CD14-positive monocyte (primary cell): Measurements from ENCODE around the gene ZNF805. TPM values are rescaled to one million over a fixed set of nuclear protein-coding genes. Genes with fewer than 3 reads are reported as not detected.

Experiments
- DNase-seq, 3 donors: peaks; one replicate each; pipeline ENCODE4 v3.0.0-alpha.2; 2011 to 2022
- H2AFZ ChIP-seq: 2 replicates; pipeline ENCODE4 v1.6.0; 2012; ENCODE audit warnings: mild to moderate bottlenecking, low read depth, low read length, inconsistent platforms; ENCODE audit not compliant: insufficient read depth, poor library complexity, severe bottlenecking
- H3K27ac ChIP-seq, 2 donors: 1 replicate in 1 of 2; 2 replicates in 1 of 2; pipeline ENCODE4 v1.5.1; 2012 to 2013; ENCODE audit warnings: low read length in 2 of 2, control low read depth in 1 of 2, inconsistent platforms in 1 of 2, low read depth in 1 of 2, mild to moderate bottlenecking in 1 of 2
- H3K27me3 ChIP-seq, 2 donors: one replicate each; pipeline versions ENCODE4 v1.6.0 to v1.6.1; 2011 to 2013; ENCODE audit warnings: low read length in 2 of 2; ENCODE audit not compliant: control insufficient read depth in 2 of 2, insufficient read depth in 2 of 2
- H3K36me3 ChIP-seq, 2 donors: replicated peaks in 1 of 2; 1 replicate in 1 of 2; 2 replicates in 1 of 2; pipeline versions ENCODE4 v1.5.1 to v1.6.1; 2012 to 2013; ENCODE audit warnings: low read length in 2 of 2, control low read depth in 1 of 2, inconsistent platforms in 1 of 2, mild to moderate bottlenecking in 1 of 2; ENCODE audit not compliant: insufficient read depth in 2 of 2, control insufficient read depth in 1 of 2
- H3K4me1 ChIP-seq, 2 donors: 1 replicate in 1 of 2; 2 replicates in 1 of 2; pipeline versions ENCODE4 v1.5.1 to v1.6.1; 2012 to 2013; ENCODE audit warnings: low read length in 2 of 2, control low read depth in 1 of 2, inconsistent platforms in 1 of 2, mild to moderate bottlenecking in 1 of 2, moderate library complexity in 1 of 2; ENCODE audit not compliant: insufficient read depth in 2 of 2, control insufficient read depth in 1 of 2
- H3K4me2 ChIP-seq: replicated peaks from 2 replicates; pipeline ENCODE3; 2012; ENCODE audit warnings: low read length, moderate library complexity, mild to moderate bottlenecking; ENCODE audit not compliant: poor library complexity, severe bottlenecking; ENCODE audit errors: extremely low read depth
- H3K4me3 ChIP-seq, 3 experiments: fragments of 200-600 bp in 1 of 3; sonication (generic) in 1 of 3; replicated peaks in 1 of 3; 1 replicate in 2 of 3; 2 replicates in 1 of 3; pipeline ENCODE4 v1.5.1; 2011 to 2013; ENCODE audit warnings: low read length in 3 of 3, mild to moderate bottlenecking in 3 of 3, control low read depth in 2 of 3, low read depth in 2 of 3, inconsistent platforms in 1 of 3, moderate library complexity in 1 of 3
- H3K79me2 ChIP-seq: 2 replicates; pipeline ENCODE4 v1.6.0; 2012; ENCODE audit warnings: mild to moderate bottlenecking, control low read depth, inconsistent platforms, low read length, moderate library complexity; ENCODE audit not compliant: insufficient read depth
- H3K9ac ChIP-seq: 2 replicates; pipeline ENCODE4 v1.6.0; 2017; ENCODE audit warnings: low read length, mild to moderate bottlenecking; ENCODE audit not compliant: insufficient read depth, poor library complexity, severe bottlenecking
- H3K9me3 ChIP-seq, 2 donors: replicated peaks in 1 of 2; 1 replicate in 1 of 2; 2 replicates in 1 of 2; pipeline versions ENCODE4 v1.5.1 to v1.6.1; 2012 to 2013; ENCODE audit warnings: low read length in 2 of 2, control low read depth in 1 of 2; ENCODE audit not compliant: control insufficient read depth in 1 of 2, insufficient read depth in 1 of 2
- H4K20me1 ChIP-seq: 2 replicates; pipeline ENCODE4 v1.6.0; 2012; ENCODE audit warnings: mild to moderate bottlenecking, low read length, control low read depth, moderate library complexity; ENCODE audit not compliant: insufficient read depth
- H3K27ac Mint-ChIP-seq, 7 donors: one replicate each; pipeline ENCODE4 v1.8.0; 2020; ENCODE audit warnings: mild to moderate bottlenecking in 7 of 7, mixed read lengths in 7 of 7, moderate library complexity in 6 of 7, inconsistent platforms in 2 of 7
- H3K27me3 Mint-ChIP-seq, 3 donors: one replicate each; pipeline ENCODE4 v1.8.0; 2021 to 2022; ENCODE audit warnings: low read depth in 3 of 3, mild to moderate bottlenecking in 3 of 3, mixed read lengths in 3 of 3, moderate library complexity in 3 of 3, inconsistent platforms in 1 of 3
- H3K36me3 Mint-ChIP-seq, 2 donors: one replicate each; pipeline ENCODE4 v1.8.0; 2020; ENCODE audit warnings: mixed read lengths in 2 of 2, inconsistent platforms in 1 of 2, mild to moderate bottlenecking in 1 of 2
- H3K4me1 Mint-ChIP-seq: one replicate; pipeline ENCODE4 v1.8.0; 2020; ENCODE audit warnings: mild to moderate bottlenecking, mixed read lengths
- H3K4me3 Mint-ChIP-seq, 2 donors: one replicate each; pipeline ENCODE4 v1.8.0; 2020; ENCODE audit warnings: mild to moderate bottlenecking in 2 of 2, mixed read lengths in 2 of 2, moderate library complexity in 1 of 2
- H3K9me3 Mint-ChIP-seq, 7 donors: one replicate each; pipeline ENCODE4 v1.8.0; 2020 to 2022; ENCODE audit warnings: mixed read lengths in 7 of 7, mild to moderate bottlenecking in 6 of 7, moderate library complexity in 6 of 7, inconsistent platforms in 2 of 7
- WGBS: methylation state at CpG from one replicate; pipeline ENCODE4 v1.1.5; 2013; ENCODE audit warnings: missing lambda C conversion rate; ENCODE audit not compliant: insufficient coverage; 5-methylcytosine and 5-hydroxymethylcytosine counted together
- intact Hi-C, 2 donors: fragments of 100-400 bp; cut with micrococcal nuclease; formaldehyde crosslinking; loops; one replicate each; pipeline versions ENCODE4 v1.15.0 to v1.15.1; 2023
- polyA plus RNA-seq, 3 donors: library from polyadenylated mRNA; depleted of rRNA in 1 of 3; unstranded in 2 of 3; stranded (reverse) in 1 of 3; fragments of 300-500 nt in 2 of 3; fragments of >200 nt in 1 of 3; fragmentation: Illumina TruSeq in 2 of 3; gene quantifications; 1 replicate in 2 of 3; 2 replicates in 1 of 3; pipeline ENCODE4 v1.2.3, GENCODE V29; 2012 to 2021
- TF ChIP-seq, protein P1 (sequence below): fragments of 200-600 bp; IDR thresholded peaks from one replicate; pipeline ENCODE4 v1.8.0; 2022; ENCODE audit warnings: antibody characterized with exemption, mild to moderate bottlenecking

Gene ZNF805
- polyA plus RNA-seq, 3 donors = 1.3 to 3.4 (median 3.3) TPM

DNA sequence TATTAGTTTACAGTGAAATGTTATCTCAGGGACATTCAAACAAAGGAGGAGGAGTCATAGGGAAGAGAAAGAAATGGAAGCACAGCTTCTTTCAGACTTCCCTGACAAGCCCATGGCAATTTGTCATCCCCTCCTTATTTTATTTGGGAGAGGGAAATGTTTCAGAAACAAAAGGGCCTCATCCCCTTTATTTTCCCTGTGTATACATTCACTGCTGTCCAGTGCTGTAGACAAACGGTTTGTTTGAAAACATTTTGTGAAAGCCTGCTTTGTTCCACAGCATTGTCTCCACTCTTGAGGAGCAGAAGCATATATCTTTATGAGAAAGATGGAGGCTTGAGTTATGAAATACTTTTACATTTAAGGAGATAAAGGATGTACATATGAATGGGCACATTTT is 52.1 kb downstream of the ZNF805 start:
- H3K36me3 Mint-ChIP-seq = peaks cover 75 to 97% of the 10 kb centered on the region in 2 donors
- no CpG with 5 or more reads among the region's 1 CpG for WGBS
- H3K27ac Mint-ChIP-seq = no peak overlapping the region

DNA sequence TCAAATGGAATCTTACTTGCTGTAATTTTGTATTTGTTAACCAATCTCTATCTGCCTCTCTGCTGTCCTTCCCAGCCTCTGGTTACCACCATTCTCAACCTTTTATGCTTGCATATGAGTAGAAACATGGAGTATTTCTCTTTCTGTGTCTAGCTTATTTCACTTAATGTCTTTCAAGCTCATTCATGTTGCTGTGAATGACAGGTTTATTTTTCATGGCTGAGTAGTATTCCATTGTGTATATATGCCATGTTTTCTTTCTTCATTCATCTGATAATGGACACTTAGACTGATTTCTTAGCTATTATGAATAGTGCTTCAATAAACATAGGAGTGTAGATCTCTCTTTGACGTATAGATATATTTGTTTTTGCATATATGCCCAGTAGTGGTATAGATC is 53.3 kb downstream of the ZNF805 start:
- Mint-ChIP-seq H3K4me1 (no peaks in the 10 kb centered on the region), H3K36me3 (peaks cover 72 to 97% of the 10 kb centered on the region in 2 donors), H3K9me3 (peaks cover 18 to 62% (median 38%) of the 10 kb centered on the region in 7 donors), H3K27me3 (no peaks in the 10 kb centered on the region), H3K27ac (no peak overlapping the region), H3K4me3 (no peak overlapping the region)
- TF ChIP-seq, protein P1, sequence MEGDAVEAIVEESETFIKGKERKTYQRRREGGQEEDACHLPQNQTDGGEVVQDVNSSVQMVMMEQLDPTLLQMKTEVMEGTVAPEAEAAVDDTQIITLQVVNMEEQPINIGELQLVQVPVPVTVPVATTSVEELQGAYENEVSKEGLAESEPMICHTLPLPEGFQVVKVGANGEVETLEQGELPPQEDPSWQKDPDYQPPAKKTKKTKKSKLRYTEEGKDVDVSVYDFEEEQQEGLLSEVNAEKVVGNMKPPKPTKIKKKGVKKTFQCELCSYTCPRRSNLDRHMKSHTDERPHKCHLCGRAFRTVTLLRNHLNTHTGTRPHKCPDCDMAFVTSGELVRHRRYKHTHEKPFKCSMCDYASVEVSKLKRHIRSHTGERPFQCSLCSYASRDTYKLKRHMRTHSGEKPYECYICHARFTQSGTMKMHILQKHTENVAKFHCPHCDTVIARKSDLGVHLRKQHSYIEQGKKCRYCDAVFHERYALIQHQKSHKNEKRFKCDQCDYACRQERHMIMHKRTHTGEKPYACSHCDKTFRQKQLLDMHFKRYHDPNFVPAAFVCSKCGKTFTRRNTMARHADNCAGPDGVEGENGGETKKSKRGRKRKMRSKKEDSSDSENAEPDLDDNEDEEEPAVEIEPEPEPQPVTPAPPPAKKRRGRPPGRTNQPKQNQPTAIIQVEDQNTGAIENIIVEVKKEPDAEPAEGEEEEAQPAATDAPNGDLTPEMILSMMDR = no peak
- H3K4me3 ChIP-seq = no peak overlapping the region
- no peak for DNase-seq
- peaks cover 36 to 37% of the 10 kb centered on the region in 2 donors for H3K9me3 ChIP-seq
- peaks cover 4% of the 10 kb centered on the region for H4K20me1 ChIP-seq
- H3K9ac ChIP-seq = no peak overlapping the region
- no peak overlapping the region for H2AFZ ChIP-seq
- no peak overlapping the region for H3K4me2 ChIP-seq
- H3K27ac ChIP-seq = no peak overlapping the region
- H3K79me2 ChIP-seq = peaks cover 57% of the 10 kb centered on the region
- intact Hi-C loops = no loop called here
- no peaks in the 10 kb centered on the region for H3K4me1 ChIP-seq
- no peaks in the 10 kb centered on the region for H3K27me3 ChIP-seq
- WGBS = no CpG with 5 or more reads among the region's 1 CpG
- H3K36me3 ChIP-seq = peaks cover 52 to 87% of the 10 kb centered on the region in 2 donors

More for the DNA sequence above, 52.1 kb downstream of the ZNF805 start:
- no peak overlapping the region for H3K4me3 ChIP-seq
- H3K9me3 ChIP-seq = peaks cover 36 to 37% of the 10 kb centered on the region in 2 donors
- H3K27me3 ChIP-seq = no peaks in the 10 kb centered on the region
- Mint-ChIP-seq H3K27me3 (no peaks in the 10 kb centered on the region), H3K4me1 (no peaks in the 10 kb centered on the region), H3K9me3 (peaks cover 18 to 70% (median 38%) of the 10 kb centered on the region in 7 donors), H3K4me3 (no peak overlapping the region)
- H3K4me2 ChIP-seq = no peak overlapping the region
- peaks cover 61% of the 10 kb centered on the region for H3K79me2 ChIP-seq
- H4K20me1 ChIP-seq = peaks cover 4% of the 10 kb centered on the region
- intact Hi-C loops = no loop called here
- peaks cover 59 to 88% of the 10 kb centered on the region in 2 donors for H3K36me3 ChIP-seq
- no peak overlapping the region for H3K9ac ChIP-seq
- no peak for DNase-seq
- no peak overlapping the region for H3K27ac ChIP-seq
- no peaks in the 10 kb centered on the region for H3K4me1 ChIP-seq
- no peak overlapping the region for H2AFZ ChIP-seq
- TF ChIP-seq, protein P1 = no peak
